IPS-20b (cell line): ENCODE data around the gene ADARB2.
A peak's percentile ranks its signal among the peaks of the same experiment; 100 is the strongest.
"Not testable (repeated sequence)": the region's sequence is repeated elsewhere in the genome, so short reads cannot be mapped to it uniquely, and the experiment has no call there.

Experiments
- H3K27ac ChIP-seq: one replicate; pipeline ENCODE4 v1.5.1; 2013; ENCODE audit warnings: low read length
- H3K27me3 ChIP-seq: 2 replicates; pipeline ENCODE4 v1.6.1; 2013; ENCODE audit warnings: mild to moderate bottlenecking, low read length, inconsistent platforms; ENCODE audit not compliant: insufficient read depth
- H3K36me3 ChIP-seq: 2 replicates; pipeline ENCODE4 v1.6.1; 2013; ENCODE audit warnings: low read depth, mild to moderate bottlenecking, inconsistent platforms, low read length, moderate library complexity; ENCODE audit not compliant: insufficient read depth
- H3K4me1 ChIP-seq: 2 replicates; pipeline ENCODE4 v1.6.1; 2013; ENCODE audit warnings: mild to moderate bottlenecking, control low read depth, inconsistent platforms, low read length, moderate library complexity; ENCODE audit not compliant: insufficient read depth
- H3K4me3 ChIP-seq: 2 replicates; pipeline ENCODE4 v1.5.1; 2013; ENCODE audit warnings: mild to moderate bottlenecking, low read length, inconsistent platforms
- H3K9ac ChIP-seq: 2 replicates; pipeline ENCODE4 v1.6.1; 2013; ENCODE audit warnings: low read depth, mild to moderate bottlenecking, inconsistent platforms, low read length, moderate library complexity
- H3K9me3 ChIP-seq: 2 replicates; pipeline ENCODE4 v1.6.1; 2013; ENCODE audit warnings: mild to moderate bottlenecking, low read depth, low read length, inconsistent platforms; ENCODE audit not compliant: insufficient read depth

The ADARB2 gene

GRCh38 chr10:1737222-1738061, at the start of gene ADARB2:
TSS of gene ADARB2 (minus strand) at chr10:1737525.
- Histone ChIP-seq H3K27ac (no peak within 1 kb of the TSS), H3K9ac (peak within 1 kb of the TSS; percentile 53; the same call in 1 of the 2 replicates), H3K27me3 (peaks cover 75% of the 10 kb centered on the region), H3K9me3 (no peaks in the 10 kb centered on the region), H3K4me3 (peak within 1 kb of the TSS; percentile 76), H3K36me3 (no peaks in the 10 kb centered on the region), H3K4me1 (peaks cover 6% of the 10 kb centered on the region; the same call in 1 of the 2 replicates)

- Histone ChIP-seq H3K4me1 (peaks cover 8% of the 10 kb centered on the region; the same call in 1 of the 2 replicates), H3K27ac (no peak overlapping the region), H3K27me3 (no peaks in the 10 kb centered on the region), H3K4me3 (no peak overlapping the region), H3K9me3 (no peaks in the 10 kb centered on the region), H3K9ac (no peak overlapping the region), H3K36me3 (no peaks in the 10 kb centered on the region)
These were observed 48.5 kb upstream of the ADARB2 start for GRCh38 chr10:1785835-1786234.

- no peaks in the 10 kb centered on the region for H3K36me3 ChIP-seq
- no peak overlapping the region for H3K27ac ChIP-seq
- H3K27me3 ChIP-seq, result no peaks in the 10 kb centered on the region
- H3K9ac ChIP-seq, result no peak overlapping the region
- H3K9me3 ChIP-seq, result peaks cover 23% of the 10 kb centered on the region; the same call in 1 of the 2 replicates
- 0 out of 2 replicates have a peak, but pooled peaks cover 4% of the 10 kb centered on the region for H3K4me1 ChIP-seq
- no peak overlapping the region for H3K4me3 ChIP-seq
These were observed 45.5 kb upstream of the ADARB2 start for GRCh38 chr10:1782841-1783240.

GRCh38 chr10:1779796-1780195, 42.5 kb upstream of the ADARB2 start:
- peaks cover 33% of the 10 kb centered on the region; the same call in 1 of the 2 replicates for H3K9me3 ChIP-seq
- H3K9ac ChIP-seq, result no peak overlapping the region
- H3K27me3 ChIP-seq, result no peaks in the 10 kb centered on the region
- H3K4me1 ChIP-seq, result peaks cover 5% of the 10 kb centered on the region; the same call in 1 of the 2 replicates
- H3K36me3 ChIP-seq, result no peaks in the 10 kb centered on the region
- H3K4me3 ChIP-seq, result no peak overlapping the region
- no peak overlapping the region for H3K27ac ChIP-seq

- Histone ChIP-seq H3K27me3 (no peaks in the 10 kb centered on the region), H3K9me3 (peaks cover 33% of the 10 kb centered on the region; the same call in 1 of the 2 replicates), H3K9ac (no peak overlapping the region), H3K27ac (no peak overlapping the region), H3K4me3 (no peak overlapping the region), H3K36me3 (no peaks in the 10 kb centered on the region), H3K4me1 (peaks cover 10% of the 10 kb centered on the region; the same call in 1 of the 2 replicates)
These were observed 41.1 kb upstream of the ADARB2 start for GRCh38 chr10:1778375-1778969.

GRCh38 chr10:1776127-1776662, 38.9 kb upstream of the ADARB2 start:
- Histone ChIP-seq H3K4me1 (peaks cover 10% of the 10 kb centered on the region; the same call in 1 of the 2 replicates), H3K9ac (peak overlapping the region; percentile 30; the same call in 1 of the 2 replicates), H3K27me3 (no peaks in the 10 kb centered on the region), H3K9me3 (peaks cover 33% of the 10 kb centered on the region; the same call in 1 of the 2 replicates), H3K27ac (no peak overlapping the region), H3K4me3 (no peak overlapping the region), H3K36me3 (no peaks in the 10 kb centered on the region)

- peaks cover 30% of the 10 kb centered on the region; the same call in 1 of the 2 replicates for H3K9me3 ChIP-seq
- H3K36me3 ChIP-seq, result no peaks in the 10 kb centered on the region
- H3K9ac ChIP-seq, result no peak overlapping the region
- no peaks in the 10 kb centered on the region for H3K27me3 ChIP-seq
- H3K4me1 ChIP-seq, result peaks cover 10% of the 10 kb centered on the region; the same call in 1 of the 2 replicates
- H3K4me3 ChIP-seq, result no peak overlapping the region
- no peak overlapping the region for H3K27ac ChIP-seq
These were observed 37.5 kb upstream of the ADARB2 start for GRCh38 chr10:1774796-1775195.

- H3K4me1 ChIP-seq, H3K27ac ChIP-seq, H3K27me3 ChIP-seq, H3K9ac ChIP-seq, H3K36me3 ChIP-seq, H3K4me3 ChIP-seq: not testable (repeated sequence)
- H3K9me3 ChIP-seq, result peaks cover 14% of the 10 kb centered on the region; the same call in 1 of the 2 replicates
These were observed 35.9 kb upstream of the ADARB2 start for GRCh38 chr10:1773204-1773603.

- H3K9me3 ChIP-seq, result no peaks in the 10 kb centered on the region
- H3K9ac ChIP-seq, result no peak overlapping the region
- no peak overlapping the region for H3K27ac ChIP-seq
- H3K27me3 ChIP-seq, result no peaks in the 10 kb centered on the region
- no peak overlapping the region for H3K4me3 ChIP-seq
- H3K36me3 ChIP-seq, result no peaks in the 10 kb centered on the region
- H3K4me1 ChIP-seq, result no peaks in the 10 kb centered on the region
These were observed 28.7 kb upstream of the ADARB2 start for GRCh38 chr10:1766049-1766448.

- Histone ChIP-seq H3K4me1 (no peaks in the 10 kb centered on the region), H3K27ac (no peak overlapping the region), H3K27me3 (no peaks in the 10 kb centered on the region), H3K36me3 (no peaks in the 10 kb centered on the region), H3K9me3 (peaks cover 15% of the 10 kb centered on the region), H3K4me3 (no peak overlapping the region), H3K9ac (no peak overlapping the region)
These were observed 24.8 kb upstream of the ADARB2 start for GRCh38 chr10:1762076-1762475.

- Histone ChIP-seq H3K27me3 (no peaks in the 10 kb centered on the region), H3K4me3 (no peak overlapping the region), H3K9me3 (peaks cover 26% of the 10 kb centered on the region), H3K9ac (peak overlapping the region; percentile 40; the same call in 1 of the 2 replicates), H3K27ac (no peak overlapping the region), H3K36me3 (no peaks in the 10 kb centered on the region), H3K4me1 (peaks cover 8% of the 10 kb centered on the region; the same call in 1 of the 2 replicates)
These were observed 17.3 kb upstream of the ADARB2 start for GRCh38 chr10:1754506-1755153.
